PC-9 (cell line): Measurements from ENCODE around the gene VWC2. TPM values are rescaled to one million over a fixed set of nuclear protein-coding genes. Genes with fewer than 3 reads are reported as not detected.
A peak's percentile ranks its signal among the peaks of the same experiment; 100 is the strongest.

ENCODE experiments used
- BruUV-seq: library from RNA; stranded (reverse); fragments of 400-500 nt; replicated peaks from 2 replicates; lab custom pipeline; 2021; lab: Mats Ljungman, UMichigan
- CTCF ChIA-PET: fragments of 300-600 bp; sonication (Branson Sonifier 250); formaldehyde crosslinking; loops from one replicate; lab custom pipeline; 2022; ENCODE audit warnings: antibody characterized with exemption; lab: Charles Lee
- POLR2A ChIA-PET: fragments of 300-600 bp; sonication (Branson Sonifier 250); formaldehyde crosslinking; loops from one replicate; lab custom pipeline; 2022; ENCODE audit warnings: antibody characterized with exemption; ENCODE audit not compliant: unreplicated experiment; lab: Charles Lee
- DNase-seq, 2 experiments: peaks; one replicate each; pipeline versions ENCODE4 v3.0.0 to v3.0.0-alpha.2; 2015 to 2022; ENCODE audit warnings: mixed read lengths in 1 of 2
- H2AFZ ChIP-seq: fragments of 200-600 bp; sonication (generic); 2 replicates; pipeline ENCODE4 v1.8.1; 2017; ENCODE audit warnings: antibody characterized with exemption
- H3F3A ChIP-seq: fragments of 200-600 bp; sonication (generic); 2 replicates; pipeline ENCODE4 v1.8.1; 2017; ENCODE audit warnings: antibody characterized with exemption, mild to moderate bottlenecking, low read depth; ENCODE audit not compliant: insufficient read depth
- H3K27ac ChIP-seq: fragments of 200-600 bp; sonication (generic); 2 replicates; pipeline ENCODE4 v1.6.1; 2016; ENCODE audit warnings: mixed run types
- H3K27me3 ChIP-seq: fragments of 200-600 bp; sonication (generic); 2 replicates; pipeline ENCODE4 v1.6.1; 2016; ENCODE audit warnings: low read depth, mixed run types; ENCODE audit not compliant: insufficient read depth
- H3K36me3 ChIP-seq: fragments of 200-600 bp; sonication (generic); 2 replicates; pipeline ENCODE4 v1.6.1; 2016; ENCODE audit warnings: low read depth, mixed run types
- H3K4me1 ChIP-seq: fragments of 200-600 bp; sonication (generic); replicated peaks from 2 replicates; pipeline ENCODE4 v1.6.1; 2016; ENCODE audit warnings: mixed run types; ENCODE audit not compliant: insufficient read depth
- H3K4me2 ChIP-seq: fragments of 200-600 bp; sonication (generic); 2 replicates; pipeline ENCODE4 v1.6.1; 2017; ENCODE audit warnings: mixed run types
- H3K4me3 ChIP-seq: fragments of 200-600 bp; sonication (generic); 2 replicates; pipeline ENCODE4 v1.6.1; 2016; ENCODE audit warnings: mixed run types
- H3K79me2 ChIP-seq: fragments of 200-600 bp; sonication (generic); 2 replicates; pipeline ENCODE4 v1.6.1; 2017; ENCODE audit warnings: low read depth, mixed run types
- H3K9me2 ChIP-seq: fragments of 200-600 bp; sonication (generic); 2 replicates; pipeline ENCODE4 v1.8.1; 2017; ENCODE audit warnings: mild to moderate bottlenecking; ENCODE audit not compliant: insufficient read depth
- H3K9me3 ChIP-seq: fragments of 200-600 bp; sonication (generic); 2 replicates; pipeline ENCODE4 v1.8.1; 2016; ENCODE audit warnings: low read depth; ENCODE audit not compliant: insufficient read depth
- H4K20me1 ChIP-seq: fragments of 200-600 bp; sonication (generic); 2 replicates; pipeline ENCODE4 v1.8.1; 2017; ENCODE audit not compliant: insufficient read depth
- EZH2 ChIP-seq: fragments of 200-600 bp; sonication (generic); IDR thresholded peaks from 2 replicates; pipeline ENCODE4 v1.8.0; 2017; ENCODE audit warnings: antibody characterized with exemption, low read depth
- intact Hi-C: fragments of 100-400 bp; cut with micrococcal nuclease; formaldehyde crosslinking; loops from one replicate; pipeline ENCODE4 v1.10.0; 2022; ENCODE audit not compliant: unreplicated experiment
- total RNA-seq: library from RNA; stranded (reverse); gene quantifications from 2 replicates; pipeline ENCODE4 v1.2.3, GENCODE V29; 2021
- TF ChIP-seq, protein P1 (sequence below): fragments of 200-600 bp; sonication (generic); conservative IDR thresholded peaks from 2 replicates; pipeline ENCODE4 v1.6.1; 2017; ENCODE audit warnings: mixed run types, antibody characterized with exemption, mild to moderate bottlenecking, moderate library complexity

Gene VWC2
- total RNA-seq, 1 experiment from 2014 or later = not detected

DNA sequence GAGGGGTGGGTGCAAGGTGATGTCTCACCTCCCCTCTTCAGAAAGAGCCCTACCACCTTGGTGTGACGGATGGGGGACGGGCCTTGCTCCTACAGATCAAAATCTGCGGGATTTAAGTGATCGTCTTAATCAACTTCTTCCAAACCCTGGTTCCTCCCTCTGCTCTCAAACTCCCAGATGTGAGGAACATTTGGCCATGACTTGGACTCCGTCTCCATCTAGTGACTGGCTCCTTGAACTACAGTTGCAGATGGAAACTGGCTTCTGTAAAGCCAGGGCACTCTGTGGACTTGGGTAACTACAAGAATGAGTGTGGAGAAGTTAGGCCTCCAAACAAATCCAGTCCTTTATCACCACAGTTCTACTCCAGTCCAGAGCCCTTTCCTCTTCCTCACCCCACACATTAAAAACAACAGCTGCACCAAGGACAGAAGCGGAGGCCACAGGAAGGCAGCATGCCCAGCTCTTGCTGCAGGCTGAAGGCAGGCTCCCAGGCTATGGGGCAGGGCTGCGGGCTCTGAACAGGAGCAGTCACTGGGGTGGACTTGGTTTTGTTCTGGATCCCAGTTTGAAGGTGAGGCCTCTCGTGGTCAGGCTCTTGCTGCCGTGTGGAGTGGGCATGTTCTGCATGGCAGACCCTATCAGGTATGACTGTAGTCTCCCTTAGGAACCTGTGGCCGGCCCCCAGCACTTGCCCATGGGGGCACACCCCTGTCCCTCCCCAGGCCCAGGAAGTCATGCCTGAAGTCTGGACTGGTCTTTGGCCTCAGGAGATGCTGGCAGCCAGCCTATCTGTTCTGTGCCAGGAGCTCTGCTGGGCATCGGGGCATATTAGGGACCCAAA lies 79.4 kb downstream of the VWC2 start:
- Histone ChIP-seq H2AFZ (no peak overlapping the region), H3K79me2 (no peaks in the 10 kb centered on the region), H3K9me2 (no peaks in the 10 kb centered on the region), H3K4me2 (no peak overlapping the region), H3K9me3 (no peaks in the 10 kb centered on the region), H3K36me3 (no peaks in the 10 kb centered on the region), H3K27me3 (peaks cover 24% of the 10 kb centered on the region), H3K4me3 (no peak overlapping the region), H4K20me1 (no peaks in the 10 kb centered on the region), H3K4me1 (no peaks in the 10 kb centered on the region), H3F3A (no peaks in the 10 kb centered on the region), H3K27ac (no peak overlapping the region)
- CTCF ChIA-PET = interaction anchor here (0.5 kb wide), 1 partner anchor 1309 kb away, joined by 3 read pairs; no protein-coding TSS in a partner anchor
- peak; percentile 35 to 54 for DNase-seq
- BruUV-seq = no TSS peak
- intact Hi-C loops = loop anchor here (1.0 kb wide), 1 partner anchor 1554 kb away; no protein-coding TSS in a partner anchor
- TF ChIP-seq, protein P1, sequence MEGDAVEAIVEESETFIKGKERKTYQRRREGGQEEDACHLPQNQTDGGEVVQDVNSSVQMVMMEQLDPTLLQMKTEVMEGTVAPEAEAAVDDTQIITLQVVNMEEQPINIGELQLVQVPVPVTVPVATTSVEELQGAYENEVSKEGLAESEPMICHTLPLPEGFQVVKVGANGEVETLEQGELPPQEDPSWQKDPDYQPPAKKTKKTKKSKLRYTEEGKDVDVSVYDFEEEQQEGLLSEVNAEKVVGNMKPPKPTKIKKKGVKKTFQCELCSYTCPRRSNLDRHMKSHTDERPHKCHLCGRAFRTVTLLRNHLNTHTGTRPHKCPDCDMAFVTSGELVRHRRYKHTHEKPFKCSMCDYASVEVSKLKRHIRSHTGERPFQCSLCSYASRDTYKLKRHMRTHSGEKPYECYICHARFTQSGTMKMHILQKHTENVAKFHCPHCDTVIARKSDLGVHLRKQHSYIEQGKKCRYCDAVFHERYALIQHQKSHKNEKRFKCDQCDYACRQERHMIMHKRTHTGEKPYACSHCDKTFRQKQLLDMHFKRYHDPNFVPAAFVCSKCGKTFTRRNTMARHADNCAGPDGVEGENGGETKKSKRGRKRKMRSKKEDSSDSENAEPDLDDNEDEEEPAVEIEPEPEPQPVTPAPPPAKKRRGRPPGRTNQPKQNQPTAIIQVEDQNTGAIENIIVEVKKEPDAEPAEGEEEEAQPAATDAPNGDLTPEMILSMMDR = peak; percentile 92
- TF ChIP-seq EZH2 = no peak
- POLR2A ChIA-PET = no interaction called here

DNA sequence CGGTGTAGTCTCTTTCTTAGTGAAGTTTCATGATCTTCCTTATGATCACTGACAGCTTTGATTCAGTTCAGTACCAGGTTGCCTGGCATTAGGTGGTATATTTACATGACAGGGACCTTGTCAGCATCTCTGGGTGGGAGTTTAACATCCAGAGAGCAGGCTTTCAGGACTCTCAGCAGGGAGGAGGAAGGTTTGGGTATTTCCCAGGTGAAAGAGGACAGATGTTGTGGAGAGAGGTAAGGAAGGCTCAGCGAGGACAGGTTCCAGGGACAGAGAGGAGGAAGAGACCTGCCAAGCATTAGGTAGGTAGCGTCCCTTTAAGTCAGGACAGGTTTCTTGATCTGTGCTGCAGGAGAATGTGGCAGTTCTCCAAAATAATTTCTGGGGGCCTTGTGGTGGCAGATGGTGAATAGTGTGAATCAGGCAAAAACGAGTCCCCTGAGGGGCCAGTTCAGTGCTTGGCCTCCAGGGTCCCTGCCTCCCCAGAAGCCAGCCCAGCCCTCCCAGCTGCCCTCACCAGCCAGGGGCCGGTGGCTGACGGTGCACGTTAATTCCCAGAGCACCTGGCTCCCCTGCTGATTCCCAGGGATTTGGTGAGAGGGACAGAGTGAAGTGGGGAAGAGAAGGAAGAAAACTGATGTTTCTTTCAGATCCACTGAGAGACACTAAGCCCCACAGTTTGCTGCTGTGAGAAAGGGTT lies 82.0 kb downstream of the VWC2 start:
- ChIA-PET POLR2A (no interaction called here), CTCF (no interaction called here)
- Histone ChIP-seq H3K9me2 (no peaks in the 10 kb centered on the region), H3K36me3 (no peaks in the 10 kb centered on the region), H3K9me3 (no peaks in the 10 kb centered on the region), H3K27me3 (peaks cover 14% of the 10 kb centered on the region), H2AFZ (no peak overlapping the region), H3F3A (no peaks in the 10 kb centered on the region), H3K79me2 (no peaks in the 10 kb centered on the region), H4K20me1 (no peaks in the 10 kb centered on the region), H3K4me3 (no peak overlapping the region), H3K4me1 (no peaks in the 10 kb centered on the region), H3K27ac (no peak overlapping the region), H3K4me2 (no peak overlapping the region)
- no TSS peak for BruUV-seq
- no peak for TF ChIP-seq EZH2
- TF ChIP-seq, protein P1 = no peak
- DNase-seq = no peak
- intact Hi-C loops = no loop called here

DNA sequence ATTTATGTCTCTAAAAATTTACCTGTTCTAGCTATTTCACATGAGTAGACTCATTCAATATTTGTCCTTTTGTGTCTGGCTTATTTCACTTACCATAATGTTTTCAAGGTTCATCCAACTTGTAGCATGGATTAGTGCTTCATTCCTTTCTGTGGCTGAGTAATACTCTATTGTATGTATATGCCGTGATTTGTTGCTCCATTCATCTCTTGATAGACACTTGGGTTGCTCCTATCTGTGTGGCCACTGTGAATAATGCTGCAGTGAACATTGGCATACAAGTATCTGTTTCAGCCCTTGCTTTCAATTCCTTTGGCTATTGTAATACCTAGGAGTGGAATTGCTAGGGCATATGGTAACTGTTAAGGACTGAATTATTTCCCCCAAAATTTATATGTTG lies 86.9 kb downstream of the VWC2 start:
- BruUV-seq = no TSS peak
- H4K20me1 ChIP-seq = no peaks in the 10 kb centered on the region
- H3K27me3 ChIP-seq = peaks cover 8% of the 10 kb centered on the region; the same call in 1 of the 2 replicates
- H3K4me1 ChIP-seq = no peaks in the 10 kb centered on the region
- DNase-seq = no peak
- ChIA-PET CTCF (no interaction called here), POLR2A (no interaction called here)
- intact Hi-C loops = no loop called here
- H3K4me2 ChIP-seq = no peak overlapping the region
- TF ChIP-seq EZH2 = no peak
- TF ChIP-seq, protein P1 = no peak
- H2AFZ ChIP-seq = no peak overlapping the region
- no peaks in the 10 kb centered on the region for H3K36me3 ChIP-seq
- no peak overlapping the region for H3K27ac ChIP-seq
- no peaks in the 10 kb centered on the region for H3F3A ChIP-seq
- no peaks in the 10 kb centered on the region for H3K9me2 ChIP-seq
- H3K9me3 ChIP-seq = no peaks in the 10 kb centered on the region
- no peak overlapping the region for H3K4me3 ChIP-seq
- H3K79me2 ChIP-seq = no peaks in the 10 kb centered on the region
